H1 (cell line): ENCODE measurements around the gene TRMT61A. TPM values are rescaled to one million over a fixed set of nuclear protein-coding genes. Genes with fewer than 3 reads are reported as not detected.

ENCODE experiments used
- BACH1 ChIP-seq: IDR thresholded peaks from 2 replicates; pipeline ENCODE4 v1.6.1; 2012; ENCODE audit warnings: low read length, improper control_type of control experiment
- CBX5 ChIP-seq: fragments of 300-800, 300-1000 bp; sonication (generic); IDR thresholded peaks from 2 replicates; pipeline ENCODE4 v1.7.1; 2016; ENCODE audit warnings: antibody characterized with exemption, low read length, low read depth
- CEBPB ChIP-seq: IDR thresholded peaks from 2 replicates; pipeline ENCODE4 v1.6.1; 2012; ENCODE audit warnings: low read depth, low read length
- CHD2 ChIP-seq: IDR thresholded peaks from 2 replicates; pipeline ENCODE4 v1.6.1; 2012; ENCODE audit warnings: low read length, improper control_type of control experiment
- CREB1 ChIP-seq: IDR thresholded peaks from 2 replicates; pipeline ENCODE4 v1.6.1; 2012; ENCODE audit warnings: inconsistent platforms
- EZH2 ChIP-seq: fragments of 200-600 bp; sonication (generic); IDR thresholded peaks from 2 replicates; pipeline ENCODE4 v1.7.1; 2012; ENCODE audit warnings: low read depth, mild to moderate bottlenecking, moderate library complexity, low read length, inconsistent platforms; ENCODE audit not compliant: severe bottlenecking
- PHF8 ChIP-seq: fragments of 200-600 bp; sonication (generic); conservative IDR thresholded peaks from 2 replicates; pipeline ENCODE4 v1.7.1; 2012; ENCODE audit warnings: low read depth, mild to moderate bottlenecking, inconsistent platforms, low read length, moderate library complexity
- POLR2A ChIP-seq, 2 experiments: IDR thresholded peaks; 1 replicate in 1 of 2; 2 replicates in 1 of 2; pipeline ENCODE4 v1.6.1; 2011; ENCODE audit warnings: low read depth in 2 of 2, low read length in 2 of 2, mild to moderate bottlenecking in 2 of 2; ENCODE audit errors: control extremely low read depth in 1 of 2
- RAD21 ChIP-seq, 2 experiments: IDR thresholded peaks in 1 of 2; conservative IDR thresholded peaks in 1 of 2; 2 replicates each; pipeline ENCODE4 v1.6.1; 2011; ENCODE audit warnings: low read depth in 2 of 2, low read length in 2 of 2, improper control_type of control experiment in 1 of 2, inconsistent platforms in 1 of 2, mild to moderate bottlenecking in 1 of 2, moderate library complexity in 1 of 2
- RBBP5 ChIP-seq: IDR thresholded peaks from 2 replicates; pipeline ENCODE4 v1.7.1; 2012; ENCODE audit warnings: low read depth, mild to moderate bottlenecking, inconsistent platforms, low read length, moderate library complexity, borderline replicate concordance
- RFX5 ChIP-seq: IDR thresholded peaks from 2 replicates; pipeline ENCODE4 v1.6.1; 2011; ENCODE audit warnings: low read depth, low read length, improper control_type of control experiment, borderline replicate concordance
- RNF2 ChIP-seq: fragments of 200-900, 300-1000 bp; sonication (generic); IDR thresholded peaks from 2 replicates; pipeline ENCODE4 v1.7.1; 2016; ENCODE audit warnings: borderline replicate concordance, low read depth, mild to moderate bottlenecking, antibody characterized with exemption, low read length; ENCODE audit not compliant: poor library complexity, severe bottlenecking; ENCODE audit errors: missing control alignments
- SP1 ChIP-seq: IDR thresholded peaks from 2 replicates; pipeline ENCODE4 v1.6.1; 2011; ENCODE audit warnings: low read depth, low read length
- SP2 ChIP-seq: IDR thresholded peaks from 2 replicates; pipeline ENCODE4 v1.6.1; 2012; ENCODE audit warnings: mild to moderate bottlenecking, low read length, inconsistent platforms
- TCF12 ChIP-seq: IDR thresholded peaks from 2 replicates; pipeline ENCODE4 v1.6.1; 2011; ENCODE audit warnings: low read depth, mild to moderate bottlenecking, low read length
- TEAD4 ChIP-seq: IDR thresholded peaks from 2 replicates; pipeline ENCODE4 v1.6.1; 2012; ENCODE audit warnings: low read depth, low read length, inconsistent platforms, mixed read lengths
- YY1 ChIP-seq: IDR thresholded peaks from 2 replicates; pipeline ENCODE4 v1.6.1; 2011; ENCODE audit warnings: low read depth, mild to moderate bottlenecking, low read length
- ZNF274 ChIP-seq: IDR thresholded peaks from 2 replicates; pipeline ENCODE4 v1.7.0; 2012; ENCODE audit warnings: low read length, borderline replicate concordance; ENCODE audit errors: extremely low read depth
- polyA plus RNA-seq, 7 experiments: library from polyadenylated mRNA; depleted of rRNA in 3 of 7; stranded (reverse) in 5 of 7; unstranded in 2 of 7; fragments of >200 nt in 5 of 7; fragments of 200-250 nt in 2 of 7; gene quantifications; 1 replicate in 5 of 7; 2 replicates in 1 of 7; 4 replicates in 1 of 7; pipeline versions ENCODE4 v1.2.1 to v1.2.3, GENCODE V29; 2011 to 2013; ENCODE audit warnings: missing spikeins in 2 of 7, mixed read lengths in 2 of 7
- total RNA-seq: library from RNA; stranded (reverse); fragmentation: NEBNext Ultra II Directional; extraction: Animal tissue kit (Norgen Biotek cat#: 25700); gene quantifications from 2 replicates; pipeline ENCODE4 v1.2.1, GENCODE V29; 2021
- TF ChIP-seq, protein P1 (sequence below): IDR thresholded peaks from 2 replicates; pipeline ENCODE4 v1.6.1; 2011; ENCODE audit warnings: low read depth, mild to moderate bottlenecking, low read length; ENCODE audit not compliant: insufficient read depth
- TF ChIP-seq, protein P2 (sequence below): IDR thresholded peaks from 2 replicates; pipeline ENCODE4 v1.6.1; 2012; ENCODE audit warnings: inconsistent platforms
- TF ChIP-seq, protein P3 (sequence below): IDR thresholded peaks from 2 replicates; pipeline ENCODE4 v1.6.1; 2012; ENCODE audit warnings: low read length, inconsistent platforms

Gene TRMT61A
- total and polyA plus RNA-seq, 2 of the 8 experiments (the other 6 are each of a cell fraction or from before 2014, with no cell fraction given) = 15.8 to 19.0 TPM

DNA sequence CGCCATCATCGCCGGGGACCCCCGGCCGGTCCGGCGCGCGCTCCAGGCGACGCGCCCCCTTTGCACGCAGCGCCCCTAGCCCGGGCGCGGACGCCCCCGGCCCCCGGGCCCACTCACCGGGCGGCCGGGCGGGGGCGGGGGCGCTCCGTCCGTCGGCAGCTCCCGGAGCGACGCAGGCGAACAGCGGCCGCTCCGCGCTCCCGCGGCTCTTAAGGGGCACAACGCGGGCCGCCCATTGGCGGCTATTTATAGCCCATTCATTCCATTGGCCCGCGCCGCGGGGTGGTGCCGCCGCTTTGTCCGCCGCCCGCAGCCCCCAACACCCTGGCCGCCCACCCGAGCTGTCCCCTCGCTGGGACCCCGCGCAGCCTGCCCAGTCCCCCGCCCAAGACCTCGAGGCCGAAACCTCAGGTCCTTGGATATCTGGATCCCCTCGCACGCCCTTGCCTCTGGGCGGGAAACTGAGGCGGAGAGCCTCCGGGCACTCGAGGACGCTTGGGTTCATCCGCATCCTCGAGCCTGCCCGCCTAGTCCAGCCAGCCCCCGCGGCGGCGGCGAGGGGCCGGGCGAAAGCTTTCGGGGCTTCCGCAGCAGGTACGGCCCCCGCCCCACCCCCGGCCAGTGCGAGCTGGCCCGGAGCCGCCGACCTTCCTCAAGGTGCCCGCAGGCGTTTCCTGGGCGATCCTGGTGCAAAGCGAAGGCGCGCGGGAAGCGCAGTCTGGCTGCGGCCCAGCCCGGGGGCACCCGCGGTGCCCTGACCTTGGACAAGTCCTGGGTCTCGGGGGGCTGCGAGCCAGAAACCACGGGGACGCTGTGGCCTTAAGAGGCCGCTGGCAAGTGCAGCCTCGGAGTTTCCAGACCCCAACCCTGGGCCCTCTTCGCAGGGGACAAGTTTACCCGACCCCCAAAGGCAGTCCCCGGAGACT, 6.1 kb upstream of the TRMT61A start, which contains the start of gene CKB (continued):
- TF ChIP-seq RNF2 (peak; percentile 49), SP2 (no peak), ZNF274 (no peak), CBX5 (no peak), RBBP5 (peak; percentile 24; the same call in 1 of the 2 replicates), BACH1 (no peak), YY1 (no peak), RFX5 (no peak), CHD2 (no peak), CEBPB (no peak), POLR2A (IDR thresholded peaks at IDR 0.05; ENCODE audit: control extremely low read depth in 1 of 2, low read depth in 2 of 2, low read length in 2 of 2) (peak in 1 of 2 experiments; percentile 94; a peak in 2 of 3 replicates), RAD21 (IDR thresholded peaks at IDR 0.05 in 1 of 2, conservative IDR thresholded peaks at IDR 0.05 in 1 of 2; ENCODE audit: low read depth in 2 of 2, low read length in 2 of 2) (no peak), TCF12 (no peak), SP1 (no peak), TEAD4 (no peak), CREB1 (no peak), EZH2 (no peak), PHF8 (no peak; the same call in none of the 2 replicates)
- TF ChIP-seq, protein P1, sequence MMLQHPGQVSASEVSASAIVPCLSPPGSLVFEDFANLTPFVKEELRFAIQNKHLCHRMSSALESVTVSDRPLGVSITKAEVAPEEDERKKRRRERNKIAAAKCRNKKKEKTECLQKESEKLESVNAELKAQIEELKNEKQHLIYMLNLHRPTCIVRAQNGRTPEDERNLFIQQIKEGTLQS = no peak
- TF ChIP-seq, protein P2, sequence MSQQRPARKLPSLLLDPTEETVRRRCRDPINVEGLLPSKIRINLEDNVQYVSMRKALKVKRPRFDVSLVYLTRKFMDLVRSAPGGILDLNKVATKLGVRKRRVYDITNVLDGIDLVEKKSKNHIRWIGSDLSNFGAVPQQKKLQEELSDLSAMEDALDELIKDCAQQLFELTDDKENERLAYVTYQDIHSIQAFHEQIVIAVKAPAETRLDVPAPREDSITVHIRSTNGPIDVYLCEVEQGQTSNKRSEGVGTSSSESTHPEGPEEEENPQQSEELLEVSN = peak; percentile 96
- TF ChIP-seq, protein P3, sequence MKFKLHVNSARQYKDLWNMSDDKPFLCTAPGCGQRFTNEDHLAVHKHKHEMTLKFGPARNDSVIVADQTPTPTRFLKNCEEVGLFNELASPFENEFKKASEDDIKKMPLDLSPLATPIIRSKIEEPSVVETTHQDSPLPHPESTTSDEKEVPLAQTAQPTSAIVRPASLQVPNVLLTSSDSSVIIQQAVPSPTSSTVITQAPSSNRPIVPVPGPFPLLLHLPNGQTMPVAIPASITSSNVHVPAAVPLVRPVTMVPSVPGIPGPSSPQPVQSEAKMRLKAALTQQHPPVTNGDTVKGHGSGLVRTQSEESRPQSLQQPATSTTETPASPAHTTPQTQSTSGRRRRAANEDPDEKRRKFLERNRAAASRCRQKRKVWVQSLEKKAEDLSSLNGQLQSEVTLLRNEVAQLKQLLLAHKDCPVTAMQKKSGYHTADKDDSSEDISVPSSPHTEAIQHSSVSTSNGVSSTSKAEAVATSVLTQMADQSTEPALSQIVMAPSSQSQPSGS = no peak
